HG03558 (cell line): ENCODE data around the gene CDC45.

Experiments used
- ATAC-seq: cut with Tn5 transposase; IDR thresholded peaks from one replicate; pipeline ENCODE4 v1.9.1; 2021; ENCODE audit warnings: moderate number of reproducible peaks; ENCODE audit not compliant: unreplicated experiment; ENCODE audit errors: extremely low read depth

CDC45 gene

DNA sequence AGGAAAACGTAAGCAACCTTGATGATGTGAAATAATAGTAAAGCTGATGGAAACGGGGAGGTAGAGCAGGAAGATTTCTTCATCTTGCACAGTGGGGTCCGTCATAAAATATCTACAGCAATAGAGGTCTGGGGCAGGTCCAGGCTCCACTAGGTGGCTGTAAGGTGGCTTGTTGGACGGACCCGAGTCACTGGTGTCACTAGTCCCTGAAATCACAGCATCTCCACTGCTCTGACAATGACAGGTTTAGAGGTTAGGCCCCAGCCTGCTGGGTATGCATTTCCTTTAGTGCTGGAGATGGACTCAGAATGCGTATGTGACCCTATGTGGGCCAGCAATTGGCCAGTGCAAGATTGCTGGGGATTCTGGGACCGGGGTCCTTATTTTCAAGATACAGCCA is 69.7 kb downstream of the CDC45 start:
- ATAC-seq = no peak

DNA sequence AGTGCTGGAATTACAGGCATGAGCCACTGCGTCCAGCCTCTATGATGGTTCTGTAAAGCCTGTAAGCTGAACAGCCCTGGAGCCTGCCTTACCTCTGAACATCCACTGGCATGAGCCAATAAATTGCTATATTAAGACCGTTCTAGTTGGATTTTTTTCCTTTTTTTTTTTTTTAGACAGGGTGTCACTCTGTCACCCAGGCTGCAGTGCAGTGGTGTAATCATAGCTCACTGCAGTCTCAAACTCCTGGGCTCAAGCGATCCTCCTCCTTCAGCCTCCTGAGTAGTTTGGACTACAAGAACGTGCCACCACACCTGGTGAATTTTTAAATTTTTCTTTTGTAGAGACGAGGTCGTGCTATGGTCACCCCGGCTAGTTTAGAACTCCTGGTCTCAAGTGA is 70.7 kb downstream of the CDC45 start:
- no peak for ATAC-seq

DNA sequence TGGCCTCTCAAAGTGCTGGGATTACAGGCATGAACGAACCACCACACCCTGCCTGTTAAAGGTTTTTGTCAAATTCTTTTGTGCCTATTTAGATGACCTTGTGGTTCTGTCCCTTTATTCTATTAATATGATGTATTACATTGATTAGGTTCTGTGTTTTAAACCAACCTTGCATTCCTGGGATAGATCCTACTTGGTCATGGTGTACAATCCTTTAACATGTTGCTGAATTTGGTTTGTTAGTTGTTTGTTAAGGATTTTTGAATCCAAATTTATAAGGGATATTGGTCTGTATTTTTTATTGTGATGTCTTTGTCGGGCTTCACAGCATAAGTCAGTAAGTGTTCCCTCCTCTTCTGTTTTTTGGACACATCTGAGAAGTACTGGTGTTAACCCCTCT is 73.5 kb downstream of the CDC45 start:
- ATAC-seq = no peak

DNA sequence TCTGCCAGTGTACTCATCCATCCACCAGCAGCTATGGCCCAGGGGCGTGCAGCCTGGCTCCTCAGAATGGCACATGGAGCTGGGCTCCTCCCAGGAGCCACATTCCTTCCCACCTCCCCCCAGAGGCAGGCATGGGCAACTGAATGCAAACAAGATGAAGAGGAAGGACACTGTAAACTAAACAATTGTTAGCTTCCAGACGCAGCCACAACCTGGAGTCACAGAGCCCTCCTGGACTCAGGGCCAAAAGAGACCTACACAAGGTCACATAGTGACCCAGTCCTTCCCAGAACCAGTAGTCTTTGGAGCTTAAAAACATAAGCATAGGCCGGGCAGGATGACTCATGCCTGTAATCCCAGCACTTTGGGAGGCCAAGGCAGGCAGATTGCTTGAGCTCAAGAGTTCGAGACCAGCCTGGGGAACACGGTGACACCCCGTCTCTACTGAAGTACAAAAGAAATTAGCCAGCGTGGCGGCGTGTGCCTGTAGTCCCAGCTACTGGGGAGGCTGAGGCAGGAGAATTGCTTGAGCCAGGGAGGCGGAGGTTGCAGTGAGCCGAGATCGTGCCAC is 75.2 kb downstream of the CDC45 start:
- ATAC-seq = no peak

DNA sequence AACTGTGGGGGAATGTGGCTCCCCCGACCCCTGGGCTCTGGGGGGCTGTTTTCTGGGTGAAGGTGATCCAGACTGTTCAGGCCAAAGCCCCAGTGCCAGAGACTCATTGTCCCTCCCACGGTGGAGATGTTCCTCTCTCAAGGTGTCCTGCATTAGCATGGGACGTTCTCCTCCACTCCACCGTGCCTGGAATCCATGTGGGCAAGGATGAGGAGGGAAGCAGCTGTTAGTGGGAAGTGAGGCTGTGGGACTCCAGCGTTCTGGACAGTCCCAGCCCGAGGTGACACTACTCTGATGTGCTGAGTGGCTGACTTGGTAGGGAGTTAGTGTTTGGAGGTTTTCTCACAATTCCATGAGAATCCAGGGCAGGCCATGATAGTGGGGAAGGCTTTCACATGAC is 75.9 kb downstream of the CDC45 start:
- no peak for ATAC-seq

DNA sequence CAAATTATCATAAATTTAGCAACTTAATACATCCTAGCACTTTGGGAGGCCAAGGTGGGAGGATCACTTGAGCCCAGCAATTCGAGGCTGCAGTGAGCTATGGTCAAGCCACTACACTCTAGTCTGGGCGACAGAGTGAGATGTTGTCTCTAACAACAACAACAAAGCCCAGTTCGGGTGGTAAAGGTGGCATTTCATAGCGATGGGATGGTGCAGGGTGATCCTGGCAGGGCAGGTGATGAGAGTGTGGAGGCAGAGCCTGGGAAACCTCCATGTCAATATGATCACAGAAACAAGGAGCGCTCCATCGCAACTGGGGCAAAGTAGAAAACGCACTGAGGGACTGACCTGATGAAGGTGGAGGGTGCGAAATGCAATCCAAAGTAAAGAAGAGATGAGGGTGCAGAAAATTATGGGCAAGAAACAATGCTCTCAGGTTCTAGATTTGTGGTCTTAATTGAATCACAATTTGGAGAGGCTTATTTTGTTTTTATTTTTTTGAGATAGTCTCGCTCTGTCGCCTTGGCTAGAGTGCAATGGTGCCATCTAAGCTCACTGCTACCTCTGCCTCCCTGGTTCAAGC is 77.3 kb downstream of the CDC45 start:
- no peak for ATAC-seq

DNA sequence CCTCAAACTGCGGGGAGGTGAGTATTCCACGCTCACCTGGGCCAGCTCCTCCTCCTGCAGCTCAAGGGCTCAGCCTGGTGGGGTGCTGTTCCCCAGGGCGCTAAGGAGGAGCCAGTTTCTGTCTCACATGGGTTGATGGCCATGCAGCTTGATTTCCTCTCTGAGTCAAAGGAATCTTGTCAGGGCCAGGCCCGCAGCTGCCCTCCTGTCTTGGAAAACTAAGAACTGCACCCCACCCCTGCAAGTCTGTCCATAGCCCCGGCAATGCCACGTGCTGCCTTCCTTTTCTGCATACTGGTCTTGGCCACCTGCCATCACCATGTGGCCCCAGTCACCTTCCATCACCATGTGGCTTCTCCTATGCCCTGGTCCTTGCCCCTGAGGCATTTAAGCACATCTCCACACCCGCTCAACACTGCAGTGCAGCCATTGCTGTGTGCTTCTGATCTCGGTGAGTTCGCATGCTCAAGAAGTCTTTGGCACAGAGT is 79.6 kb downstream of the CDC45 start:
- ATAC-seq = no peak

DNA sequence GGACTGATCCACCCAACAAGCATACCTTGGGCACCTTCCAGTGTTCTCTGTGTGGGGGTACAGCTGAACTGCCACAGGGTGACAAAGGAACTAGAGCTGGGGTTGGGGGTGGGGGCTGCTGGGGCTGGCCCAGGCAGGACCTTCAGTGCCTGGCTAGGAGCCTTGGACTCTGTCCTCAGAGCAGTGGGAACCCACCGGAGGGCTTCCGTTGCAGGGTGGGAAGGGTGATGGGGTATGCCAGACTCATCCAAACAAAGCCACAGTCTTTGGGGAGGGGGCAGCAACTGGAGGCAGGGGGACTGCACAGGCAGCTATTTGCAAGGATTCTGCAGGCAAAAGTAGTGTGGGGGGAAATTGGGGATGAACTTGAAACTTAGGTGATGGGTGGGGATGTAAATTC is 80.2 kb downstream of the CDC45 start:
- no peak for ATAC-seq

DNA sequence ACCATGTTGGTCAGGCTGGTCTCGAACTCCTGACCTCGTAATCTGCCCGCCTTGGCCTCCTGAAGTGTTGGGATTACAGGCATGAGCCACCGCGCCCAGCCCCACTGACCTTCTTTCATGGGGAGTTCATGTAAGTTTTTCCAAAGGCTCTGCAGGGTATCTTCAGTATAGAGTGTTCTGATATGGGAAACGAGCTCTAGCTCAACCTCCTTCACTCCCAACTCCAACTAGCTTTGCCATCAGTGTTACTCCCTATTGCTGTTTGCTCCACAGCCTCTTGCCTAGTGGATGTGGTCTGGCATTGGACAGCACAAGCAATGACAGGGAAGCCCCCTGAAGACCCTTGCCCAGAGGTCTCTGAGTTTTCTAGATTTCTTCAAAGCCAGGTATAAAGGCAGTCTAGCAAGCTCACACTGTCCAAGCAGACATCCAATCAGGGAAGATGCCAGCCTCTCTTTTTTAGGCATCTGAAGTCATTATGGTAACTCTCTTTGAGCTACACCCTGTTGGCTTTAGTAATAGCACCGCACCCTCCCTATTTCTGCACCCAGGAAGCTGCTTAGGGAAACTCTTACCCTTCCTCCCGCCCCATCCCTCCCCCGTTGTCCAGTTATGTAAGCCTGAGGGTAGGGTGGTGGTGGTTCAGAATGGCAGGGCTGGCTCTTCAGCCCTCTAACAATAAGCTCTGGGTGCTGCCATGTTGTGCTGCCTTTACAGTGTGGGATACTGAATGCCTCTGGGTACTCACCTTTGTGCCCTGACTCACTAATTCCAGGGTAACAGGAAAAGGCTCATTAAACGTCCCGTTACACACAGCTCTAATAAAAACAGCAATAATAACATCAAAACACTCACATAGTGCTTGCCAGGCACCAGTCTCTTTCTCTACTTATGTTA is 85.9 kb downstream of the CDC45 start:
- no peak for ATAC-seq

DNA sequence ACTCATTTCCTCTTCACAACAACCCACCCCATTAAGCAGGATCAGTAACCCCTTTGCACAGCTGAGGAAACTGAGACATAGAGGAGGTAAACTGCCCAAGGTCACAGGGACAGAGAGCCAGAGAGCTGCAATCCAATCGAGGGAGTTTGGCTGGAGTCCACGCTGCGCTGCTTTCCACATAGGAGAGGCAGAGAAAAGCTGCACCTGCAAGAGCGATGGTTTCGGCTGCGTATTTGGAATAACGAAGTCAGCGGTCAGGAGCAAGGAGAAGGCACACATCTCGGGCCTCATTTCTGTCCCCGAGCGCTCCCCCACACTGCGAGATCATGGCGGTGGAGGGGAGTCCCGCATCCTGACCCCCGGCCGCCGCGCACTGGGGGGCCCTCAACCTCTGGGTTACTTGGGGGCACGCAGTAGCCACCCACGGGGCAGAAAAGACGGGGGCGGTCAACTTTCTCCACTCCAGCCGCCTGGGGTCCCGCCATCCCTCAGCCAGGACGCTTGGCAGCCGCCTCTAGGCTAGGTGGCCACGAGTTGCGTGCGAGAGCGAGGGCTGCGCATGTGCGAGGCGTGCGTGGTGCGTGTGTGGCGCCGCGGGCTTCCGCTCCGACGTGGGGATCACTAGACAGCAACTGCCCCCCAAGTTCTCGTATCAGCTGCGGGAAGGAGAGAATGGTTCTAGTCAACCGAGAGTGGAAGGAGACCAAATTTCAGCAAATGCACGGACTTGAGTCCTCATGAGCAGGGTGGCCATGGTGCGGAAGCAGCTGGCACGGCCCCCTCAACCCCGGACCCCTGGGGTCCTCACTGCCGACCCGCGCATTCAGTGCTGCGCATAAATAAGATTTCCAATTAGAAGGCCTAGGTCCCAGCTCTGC is 86.8 kb downstream of the CDC45 start:
- no peak for ATAC-seq

DNA sequence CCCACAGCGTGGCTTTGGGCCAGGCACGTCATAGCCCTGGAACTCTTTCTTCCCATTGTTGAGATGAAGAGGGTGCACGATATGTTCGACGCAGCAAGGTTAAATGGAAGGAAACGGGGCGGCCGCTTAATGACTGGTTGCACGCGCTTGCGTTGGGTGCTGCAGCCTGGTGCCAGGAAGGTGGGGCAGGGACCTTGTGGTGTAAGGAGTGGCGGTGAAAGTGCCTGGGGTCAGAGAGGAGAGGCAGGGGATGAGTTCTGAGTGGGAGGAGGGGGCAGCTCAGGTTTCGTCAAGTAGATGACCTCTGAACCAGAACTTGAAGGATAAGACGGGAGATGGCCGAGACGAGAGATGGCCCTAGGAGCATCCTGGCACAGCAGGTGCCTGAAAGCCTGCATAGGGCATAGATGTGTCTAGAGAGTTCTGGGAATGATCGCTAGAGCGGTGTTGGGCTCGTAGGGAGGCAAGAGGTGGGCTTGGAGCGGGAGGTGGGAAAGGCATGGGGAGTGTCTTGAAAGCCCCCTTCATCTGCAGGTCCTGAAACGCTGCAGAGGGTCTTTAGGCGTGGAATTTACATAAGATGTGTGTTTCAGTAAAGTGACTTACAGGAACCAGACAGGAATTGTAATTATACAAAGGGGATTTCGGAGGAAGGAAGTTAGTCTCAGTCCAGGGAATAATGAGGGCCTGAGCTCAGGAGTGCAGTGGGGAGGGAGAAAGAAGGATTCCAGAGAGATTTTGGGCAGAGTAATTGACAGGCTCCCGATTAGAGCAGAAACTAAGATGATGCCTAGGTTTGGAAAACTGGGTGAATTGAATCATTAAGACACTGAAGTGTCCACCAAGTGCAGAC is 87.7 kb downstream of the CDC45 start:
- ATAC-seq = no peak

DNA sequence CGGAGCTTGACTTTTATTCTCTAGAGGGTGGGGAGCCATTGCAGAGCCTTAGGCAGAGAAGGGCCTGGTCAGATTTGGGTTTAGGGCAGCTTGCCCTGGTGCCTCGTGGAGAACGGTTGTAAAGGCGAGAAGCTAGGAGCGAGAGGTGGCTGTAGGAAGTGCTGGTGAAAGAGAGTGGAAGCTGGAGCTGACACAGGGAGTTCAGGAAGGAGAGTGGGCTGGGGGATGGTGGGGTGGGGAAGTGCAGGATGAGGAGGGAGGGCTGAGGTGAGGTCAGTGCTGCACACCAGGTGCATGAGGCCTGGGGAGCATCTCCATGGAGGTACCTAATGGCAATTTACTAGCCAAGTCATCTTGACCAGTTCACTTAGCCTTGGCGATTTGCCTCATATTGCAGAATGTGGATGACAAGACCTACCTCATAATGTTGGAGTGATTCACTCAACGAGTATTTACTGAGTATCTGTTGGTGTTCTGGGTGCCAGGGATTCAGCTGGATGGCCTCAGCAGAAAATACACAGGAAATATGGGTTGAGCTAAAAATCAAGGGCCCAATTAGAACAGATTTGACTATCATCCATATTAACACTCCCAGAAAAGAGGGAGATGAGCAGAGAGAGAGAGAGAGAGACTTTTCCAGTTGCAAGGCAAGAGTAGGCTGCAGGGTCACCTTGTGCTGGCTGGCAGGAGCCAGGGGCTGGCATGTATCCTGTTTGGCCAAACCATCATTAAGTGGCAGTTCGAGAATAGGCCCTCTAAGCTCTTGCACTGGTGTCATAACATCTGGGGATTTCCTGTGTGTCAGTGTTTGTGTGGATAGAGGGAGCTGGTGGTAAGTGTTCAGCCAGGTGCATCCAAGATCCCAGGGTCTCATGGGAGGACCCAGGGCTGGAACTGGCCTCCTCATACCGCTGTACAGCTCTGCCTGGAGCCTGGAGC is 88.9 kb downstream of the CDC45 start:
- ATAC-seq = no peak

DNA sequence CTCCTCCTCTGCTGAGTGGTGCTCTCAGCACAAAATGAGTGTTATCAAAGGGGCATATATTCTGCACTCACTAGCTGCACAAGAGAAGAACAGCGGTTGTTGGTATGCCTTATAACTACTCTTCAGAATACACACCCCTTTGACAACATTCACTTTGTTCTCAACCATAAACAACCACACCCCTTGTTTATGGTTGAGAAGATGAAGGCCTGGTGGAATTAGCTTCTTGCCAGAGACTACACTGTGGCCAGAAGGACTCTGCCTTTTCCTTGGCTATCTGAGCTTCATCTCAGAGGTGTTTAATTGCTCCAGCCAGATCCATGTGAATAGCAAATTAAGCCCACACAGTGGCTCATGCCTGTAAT is 89.5 kb downstream of the CDC45 start:
- ATAC-seq = no peak

DNA sequence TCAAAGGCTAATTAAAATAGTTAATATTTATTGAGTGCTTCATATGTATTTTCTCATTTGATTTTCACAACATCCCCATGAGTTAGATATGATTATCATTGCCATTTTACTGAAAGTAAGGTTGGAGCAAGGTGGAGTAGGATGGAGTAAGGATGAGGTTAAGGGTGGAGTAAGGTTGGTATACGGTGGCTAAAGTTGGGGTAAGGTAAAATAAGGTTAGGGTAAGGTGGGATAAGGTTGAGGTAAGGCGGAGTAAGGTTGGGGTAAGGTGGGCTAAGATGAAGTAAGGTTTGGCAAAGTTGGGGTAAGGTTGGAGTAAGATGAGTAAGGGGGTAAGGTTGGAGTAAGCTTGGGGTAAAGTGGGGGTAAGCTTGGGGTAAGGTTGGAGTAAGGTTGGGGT is 90.3 kb downstream of the CDC45 start:
- ATAC-seq = no peak
